ENCODE data around the gene INSR. TPM values are rescaled to one million over a fixed set of nuclear protein-coding genes. Genes with fewer than 3 reads are reported as not detected.

The INSR gene
- total RNA-seq, 1 donor from 2014 or later, result 69.2 TPM

DNA sequence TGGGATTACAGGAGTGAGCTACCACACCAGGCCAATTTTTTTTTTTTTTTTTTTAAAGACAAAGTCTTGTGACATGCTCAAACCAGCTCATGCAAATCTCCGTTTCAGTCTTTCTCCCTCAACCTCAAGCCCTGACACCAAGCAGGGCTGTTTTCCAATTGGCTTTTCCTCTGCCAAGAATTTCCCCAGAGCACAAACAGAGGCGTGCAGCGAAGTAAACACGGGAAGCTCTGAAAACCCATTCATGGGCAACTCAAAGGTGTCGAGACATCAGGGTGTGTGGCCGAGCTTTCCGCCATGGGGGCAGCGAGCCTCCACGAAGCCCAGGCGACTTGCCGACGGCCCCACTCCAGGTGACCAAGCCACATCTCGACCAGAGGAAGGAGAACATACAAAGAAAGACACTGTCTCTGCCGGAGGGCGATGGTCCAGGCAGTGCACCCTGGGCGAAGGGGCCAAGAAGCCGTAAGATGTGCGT lies 70.0 kb downstream of the INSR start:
- no peaks in the 10 kb centered on the region for H3K36me3 Mint-ChIP-seq (ENCODE audit: insufficient read depth)

DNA sequence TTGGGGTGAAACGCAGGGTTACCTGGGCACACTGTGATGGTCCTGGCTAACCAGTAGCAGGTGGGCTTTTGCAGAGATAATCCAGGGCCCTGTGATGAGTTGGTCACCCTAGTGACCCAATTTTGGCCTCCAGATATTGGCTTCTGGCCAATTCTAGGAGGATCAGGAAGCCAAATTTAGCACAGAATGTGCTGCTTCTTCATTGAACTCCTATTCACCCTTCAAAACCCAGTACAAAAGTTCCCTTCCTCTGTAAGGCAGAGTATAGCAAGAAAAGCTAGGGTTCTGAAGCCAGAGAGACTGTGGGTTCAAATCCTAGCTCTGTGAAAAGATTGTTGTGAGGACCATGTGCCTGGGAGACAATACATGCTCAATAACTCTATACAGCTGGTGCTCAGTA lies 70.8 kb downstream of the INSR start:
- no peak for DNase-seq (ENCODE audit: low spot score, unreplicated experiment)
- no peak overlapping the region for H3K27ac Mint-ChIP-seq
- no peak overlapping the region for H3K4me3 Mint-ChIP-seq (ENCODE audit: low read depth)
- no peaks in the 10 kb centered on the region for H3K27me3 Mint-ChIP-seq
- TF ChIP-seq, protein P1, sequence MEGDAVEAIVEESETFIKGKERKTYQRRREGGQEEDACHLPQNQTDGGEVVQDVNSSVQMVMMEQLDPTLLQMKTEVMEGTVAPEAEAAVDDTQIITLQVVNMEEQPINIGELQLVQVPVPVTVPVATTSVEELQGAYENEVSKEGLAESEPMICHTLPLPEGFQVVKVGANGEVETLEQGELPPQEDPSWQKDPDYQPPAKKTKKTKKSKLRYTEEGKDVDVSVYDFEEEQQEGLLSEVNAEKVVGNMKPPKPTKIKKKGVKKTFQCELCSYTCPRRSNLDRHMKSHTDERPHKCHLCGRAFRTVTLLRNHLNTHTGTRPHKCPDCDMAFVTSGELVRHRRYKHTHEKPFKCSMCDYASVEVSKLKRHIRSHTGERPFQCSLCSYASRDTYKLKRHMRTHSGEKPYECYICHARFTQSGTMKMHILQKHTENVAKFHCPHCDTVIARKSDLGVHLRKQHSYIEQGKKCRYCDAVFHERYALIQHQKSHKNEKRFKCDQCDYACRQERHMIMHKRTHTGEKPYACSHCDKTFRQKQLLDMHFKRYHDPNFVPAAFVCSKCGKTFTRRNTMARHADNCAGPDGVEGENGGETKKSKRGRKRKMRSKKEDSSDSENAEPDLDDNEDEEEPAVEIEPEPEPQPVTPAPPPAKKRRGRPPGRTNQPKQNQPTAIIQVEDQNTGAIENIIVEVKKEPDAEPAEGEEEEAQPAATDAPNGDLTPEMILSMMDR (IDR thresholded peaks at IDR 0.05; ENCODE audit: unreplicated experiment), result no peak
- H3K9me3 Mint-ChIP-seq (ENCODE audit: low read depth), result no peaks in the 10 kb centered on the region
- peaks cover 3% of the 10 kb centered on the region for H3K36me3 Mint-ChIP-seq (ENCODE audit: insufficient read depth)
- H3K4me1 Mint-ChIP-seq (ENCODE audit: low read depth), result peaks cover 4% of the 10 kb centered on the region

More for the DNA sequence above, 70.0 kb downstream of the INSR start:
- peaks cover 4% of the 10 kb centered on the region for H3K4me1 Mint-ChIP-seq (ENCODE audit: low read depth)
- H3K27me3 Mint-ChIP-seq, result no peaks in the 10 kb centered on the region
- no peak for DNase-seq (ENCODE audit: low spot score, unreplicated experiment)
- H3K4me3 Mint-ChIP-seq (ENCODE audit: low read depth), result no peak overlapping the region
- peak overlapping the region; percentile 75 for H3K27ac Mint-ChIP-seq
- no peaks in the 10 kb centered on the region for H3K9me3 Mint-ChIP-seq (ENCODE audit: low read depth)
- TF ChIP-seq, protein P1 (IDR thresholded peaks at IDR 0.05; ENCODE audit: unreplicated experiment), result no peak

DNA sequence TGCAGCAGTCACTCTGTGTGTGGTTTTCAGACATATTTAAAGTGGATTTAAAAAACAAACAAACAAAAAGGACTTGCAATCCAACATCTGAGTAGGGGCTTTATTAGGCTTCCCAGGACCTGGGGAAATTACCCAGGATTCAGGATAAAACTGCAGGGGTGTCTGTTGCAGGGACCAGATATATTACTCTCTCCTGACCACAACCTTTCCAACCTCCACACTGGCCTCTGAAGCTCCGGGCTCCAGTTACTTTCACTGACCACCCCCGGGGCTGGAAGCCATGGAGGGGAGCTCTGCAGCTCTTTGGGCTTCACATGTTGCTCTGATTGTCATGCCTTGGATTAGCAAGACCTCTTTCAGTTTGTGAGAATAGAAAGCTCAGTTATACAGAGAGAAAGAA lies 75.2 kb downstream of the INSR start:
- TF ChIP-seq, protein P1 (IDR thresholded peaks at IDR 0.05; ENCODE audit: unreplicated experiment), result no peak
- no peak for DNase-seq (ENCODE audit: low spot score, unreplicated experiment)
- peak overlapping the region; percentile 74 for H3K27ac Mint-ChIP-seq

DNA sequence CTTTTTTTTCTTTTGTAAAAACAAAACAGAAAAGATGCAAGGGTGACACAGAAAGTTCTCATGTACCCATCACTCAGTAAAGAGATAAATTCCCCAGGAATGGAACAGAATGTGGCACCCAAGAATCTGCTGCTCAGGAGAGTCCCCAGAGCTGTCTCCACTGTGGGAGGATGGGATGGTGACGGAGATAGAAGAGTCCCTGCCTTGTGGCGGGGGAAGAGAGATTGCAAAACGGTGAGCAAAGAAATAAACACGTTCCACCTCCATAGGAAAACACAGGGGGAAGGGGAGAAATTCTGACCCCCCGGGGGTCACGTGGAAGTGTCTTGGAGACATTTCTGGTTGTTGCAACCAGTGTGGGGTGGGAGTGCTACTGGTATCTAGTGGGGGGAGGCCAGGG lies 76.4 kb downstream of the INSR start:
- H3K9me3 Mint-ChIP-seq (ENCODE audit: low read depth), result no peaks in the 10 kb centered on the region
- H3K27me3 Mint-ChIP-seq, result no peaks in the 10 kb centered on the region
- no peak for DNase-seq (ENCODE audit: low spot score, unreplicated experiment)
- peaks cover 21% of the 10 kb centered on the region for H3K4me1 Mint-ChIP-seq (ENCODE audit: low read depth)
- peak overlapping the region; percentile 5 for H3K27ac Mint-ChIP-seq
- H3K36me3 Mint-ChIP-seq (ENCODE audit: insufficient read depth), result peaks cover 3% of the 10 kb centered on the region
- TF ChIP-seq, protein P1 (IDR thresholded peaks at IDR 0.05; ENCODE audit: unreplicated experiment), result no peak
- no peak overlapping the region for H3K4me3 Mint-ChIP-seq (ENCODE audit: low read depth)

More for the DNA sequence above, 75.2 kb downstream of the INSR start:
- Mint-ChIP-seq H3K4me3 (ENCODE audit: low read depth) (no peak overlapping the region), H3K36me3 (ENCODE audit: insufficient read depth) (peaks cover 3% of the 10 kb centered on the region), H3K27me3 (no peaks in the 10 kb centered on the region), H3K9me3 (ENCODE audit: low read depth) (no peaks in the 10 kb centered on the region), H3K4me1 (ENCODE audit: low read depth) (peaks cover 11% of the 10 kb centered on the region)

DNA sequence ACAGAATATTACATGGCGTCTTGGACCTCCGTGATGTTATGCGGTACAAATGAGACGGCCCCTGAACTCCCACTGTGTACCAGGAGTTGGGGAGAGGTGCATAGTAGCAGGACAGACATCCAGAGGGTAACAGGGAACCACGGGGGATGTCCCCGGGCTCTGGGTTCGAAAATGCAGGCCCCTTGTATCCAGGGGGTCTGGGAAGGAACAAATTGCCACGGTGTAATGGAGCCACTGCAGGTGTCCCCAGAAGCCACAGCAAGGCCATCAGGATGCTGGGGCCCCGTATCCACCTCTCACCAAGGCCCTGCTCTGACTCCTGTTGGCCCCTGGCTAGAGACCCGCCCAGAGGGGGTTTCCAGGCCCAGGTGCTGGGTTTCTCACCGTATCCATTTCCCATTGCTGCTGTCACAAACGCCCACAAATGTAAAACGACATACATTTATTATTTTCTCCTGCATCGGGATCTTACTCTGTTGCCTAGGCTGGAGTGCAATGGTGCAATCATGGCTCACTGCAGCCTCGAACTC lies 77.8 kb downstream of the INSR start:
- no peaks in the 10 kb centered on the region for H3K9me3 Mint-ChIP-seq (ENCODE audit: low read depth)
- H3K4me3 Mint-ChIP-seq (ENCODE audit: low read depth), result no peak overlapping the region
- peaks cover 31% of the 10 kb centered on the region for H3K4me1 Mint-ChIP-seq (ENCODE audit: low read depth)
- no peak overlapping the region for H3K27ac Mint-ChIP-seq
- no peak for DNase-seq (ENCODE audit: low spot score, unreplicated experiment)
- H3K27me3 Mint-ChIP-seq, result no peaks in the 10 kb centered on the region
- H3K36me3 Mint-ChIP-seq (ENCODE audit: insufficient read depth), result peaks cover 3% of the 10 kb centered on the region
- TF ChIP-seq, protein P1 (IDR thresholded peaks at IDR 0.05; ENCODE audit: unreplicated experiment), result no peak
